ENCODE measurements around the gene PKNOX1. TPM values are rescaled to one million over a fixed set of nuclear protein-coding genes. Genes with fewer than 3 reads are reported as not detected.
"Not testable (repeated sequence)": the region's sequence is repeated elsewhere in the genome, so short reads cannot be mapped to it uniquely, and the experiment has no call there.

The PKNOX1 gene
- total RNA-seq, 1 experiment from 2014 or later: 21.5 TPM

- DNase-seq (ENCODE audit: low spot score); in situ Hi-C loops (cut with HindIII; ENCODE audit: low sequenced_read_pairs): not testable (repeated sequence)
Observed at GRCh38 chr21:43036889-43037288, 62.5 kb downstream of the PKNOX1 start.

- in situ Hi-C loops (cut with HindIII; ENCODE audit: low sequenced_read_pairs); DNase-seq (ENCODE audit: low spot score): not testable (repeated sequence)
Observed at GRCh38 chr21:43037918-43038658, 63.7 kb downstream of the PKNOX1 start.

DNA sequence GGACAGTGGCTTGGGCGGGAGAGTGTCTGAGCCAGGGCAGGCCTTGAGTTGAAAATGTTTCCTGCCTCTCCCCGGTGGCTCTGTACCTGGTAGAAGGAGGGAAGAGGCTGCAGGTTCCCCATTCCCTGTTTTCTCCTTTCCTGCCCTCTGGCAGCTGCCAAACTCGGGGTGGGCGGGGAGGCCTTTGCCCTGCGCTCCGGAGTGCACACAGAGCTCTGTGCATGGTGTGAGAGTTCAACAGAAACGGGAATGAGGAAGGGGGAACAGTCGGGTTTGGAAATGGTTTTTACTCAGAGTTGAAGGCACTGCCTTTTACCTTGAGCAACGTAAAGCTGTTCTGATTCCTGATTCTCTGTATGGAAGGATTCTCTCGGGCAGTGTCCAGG, 64.3 kb downstream of the PKNOX1 start:
- DNase-seq (ENCODE audit: low spot score); in situ Hi-C loops (cut with HindIII; ENCODE audit: low sequenced_read_pairs): not testable (repeated sequence)

GRCh38 chr21:43042169-43042568, 67.8 kb downstream of the PKNOX1 start:
- in situ Hi-C loops (cut with HindIII; ENCODE audit: low sequenced_read_pairs); DNase-seq (ENCODE audit: low spot score): not testable (repeated sequence)

GRCh38 chr21:43043291-43043690, 68.9 kb downstream of the PKNOX1 start:
- in situ Hi-C loops (cut with HindIII; ENCODE audit: low sequenced_read_pairs); DNase-seq (ENCODE audit: low spot score): not testable (repeated sequence)

DNA sequence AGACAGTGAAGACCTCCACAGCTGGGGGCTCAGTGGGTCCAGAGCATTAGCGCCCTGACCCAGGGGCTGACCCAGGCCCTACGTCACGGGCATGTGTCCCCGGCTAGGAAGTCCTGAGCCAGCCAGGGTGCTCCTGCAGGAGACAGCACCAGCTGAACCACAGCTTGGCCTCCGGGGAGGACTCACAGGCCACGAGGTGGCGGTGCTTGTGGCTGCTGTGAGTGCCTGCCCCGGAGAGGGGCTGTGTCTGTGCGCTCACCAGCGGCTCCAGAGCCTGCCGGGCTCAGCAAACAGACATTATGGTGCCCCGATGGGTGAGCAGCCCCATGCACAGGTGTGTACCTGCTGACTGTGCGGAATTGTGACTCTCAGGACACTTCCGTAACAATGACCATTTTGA, 70.2 kb downstream of the PKNOX1 start:
- DNase-seq (ENCODE audit: low spot score); in situ Hi-C loops (cut with HindIII; ENCODE audit: low sequenced_read_pairs): not testable (repeated sequence)

GRCh38 chr21:43045165-43045875, 71.0 kb downstream of the PKNOX1 start:
- in situ Hi-C loops (cut with HindIII; ENCODE audit: low sequenced_read_pairs); DNase-seq (ENCODE audit: low spot score): not testable (repeated sequence)

GRCh38 chr21:43045876-43046821, 71.8 kb downstream of the PKNOX1 start:
- in situ Hi-C loops (cut with HindIII; ENCODE audit: low sequenced_read_pairs); DNase-seq (ENCODE audit: low spot score): not testable (repeated sequence)

DNA sequence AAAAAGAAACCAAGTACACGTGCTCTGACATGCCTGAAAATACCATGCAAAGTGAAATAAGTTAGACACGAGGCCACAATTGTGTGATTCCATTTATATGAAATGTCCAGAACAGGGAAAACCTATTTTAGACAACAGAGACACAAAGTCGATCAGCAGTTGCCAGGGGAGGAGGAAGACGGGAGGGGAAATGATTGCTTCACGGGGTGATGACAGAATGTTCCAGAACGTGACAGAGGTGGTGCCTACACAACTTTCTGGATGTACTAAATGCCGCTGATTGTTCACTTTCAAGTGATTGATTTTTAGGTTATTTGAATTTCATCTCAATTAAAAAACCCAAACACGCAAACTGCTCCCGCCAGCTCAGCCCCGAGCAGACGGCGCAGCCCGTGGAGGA, 78.8 kb downstream of the PKNOX1 start:
- in situ Hi-C loops (cut with HindIII; ENCODE audit: low sequenced_read_pairs); DNase-seq (ENCODE audit: low spot score): not testable (repeated sequence)

DNA sequence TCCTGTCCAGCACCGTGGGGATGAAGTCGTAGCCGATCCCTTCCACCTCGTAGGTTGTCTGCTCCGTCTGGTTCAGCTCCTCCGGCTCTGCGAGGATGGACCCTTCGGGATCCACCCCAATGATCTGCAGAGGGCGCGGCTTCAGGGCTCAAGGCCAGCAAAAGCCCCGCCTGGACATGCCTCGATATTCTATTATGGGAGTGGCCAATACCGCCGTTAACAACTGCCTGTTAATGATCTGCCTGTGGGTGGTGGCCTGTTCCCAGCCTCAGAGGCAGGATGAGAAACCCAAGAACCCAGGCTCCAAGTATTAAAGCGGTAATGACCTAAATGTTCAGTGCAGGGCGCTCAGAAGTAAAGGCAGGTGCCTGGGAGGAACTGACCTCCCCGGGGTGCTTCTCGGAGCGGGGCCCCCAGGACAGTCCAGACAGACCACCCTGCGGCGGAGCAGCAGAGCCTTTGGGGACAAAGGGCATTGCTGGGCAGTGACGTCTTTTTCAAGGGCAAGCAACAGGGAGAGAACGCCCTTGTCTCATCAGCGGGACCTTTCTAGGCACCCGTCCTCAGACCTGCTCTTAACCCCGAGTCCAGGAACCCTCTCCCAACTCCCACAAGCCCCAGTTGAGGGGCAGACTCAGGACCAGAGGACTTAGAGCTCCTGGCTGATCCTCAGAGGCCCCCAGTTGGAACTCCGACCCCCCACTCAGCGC, 88.7 kb downstream of the PKNOX1 start:
- DNase-seq (ENCODE audit: low spot score); in situ Hi-C loops (cut with HindIII; ENCODE audit: low sequenced_read_pairs): not testable (repeated sequence)

- DNase-seq (ENCODE audit: low spot score); in situ Hi-C loops (cut with HindIII; ENCODE audit: low sequenced_read_pairs): not testable (repeated sequence)
Observed at GRCh38 chr21:43064265-43064917, 90.0 kb downstream of the PKNOX1 start.

GRCh38 chr21:43065991-43066390, 91.6 kb downstream of the PKNOX1 start:
- DNase-seq (ENCODE audit: low spot score): peak; percentile 0
- in situ Hi-C loops (cut with HindIII; ENCODE audit: low sequenced_read_pairs): not testable (repeated sequence)

DNA sequence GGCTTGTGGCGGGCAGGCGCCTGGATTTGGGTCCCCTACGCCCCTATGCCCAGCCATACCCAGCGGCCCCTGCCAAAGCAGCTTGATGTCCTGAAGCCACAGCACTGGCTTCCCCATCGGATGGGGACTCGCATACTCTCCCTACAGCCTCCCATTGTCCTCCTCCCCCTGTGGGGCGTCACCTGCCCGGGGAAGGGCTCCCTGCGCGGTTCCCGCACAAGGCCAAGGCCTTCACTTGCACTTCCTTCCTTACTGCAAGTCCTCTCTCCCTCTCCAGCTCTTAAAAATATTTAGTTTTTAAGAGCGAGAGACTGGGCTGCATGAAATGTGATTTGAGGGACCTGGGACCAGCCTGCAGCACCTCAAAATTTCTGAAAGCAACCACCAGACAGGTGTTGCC, 92.3 kb downstream of the PKNOX1 start:
- in situ Hi-C loops (cut with HindIII; ENCODE audit: low sequenced_read_pairs); DNase-seq (ENCODE audit: low spot score): not testable (repeated sequence)

- DNase-seq (ENCODE audit: low spot score); in situ Hi-C loops (cut with HindIII; ENCODE audit: low sequenced_read_pairs): not testable (repeated sequence)
Observed at GRCh38 chr21:43068065-43068464, 93.7 kb downstream of the PKNOX1 start.

- DNase-seq (ENCODE audit: low spot score); in situ Hi-C loops (cut with HindIII; ENCODE audit: low sequenced_read_pairs): not testable (repeated sequence)
Observed at GRCh38 chr21:43069682-43070081, 95.3 kb downstream of the PKNOX1 start.

DNA sequence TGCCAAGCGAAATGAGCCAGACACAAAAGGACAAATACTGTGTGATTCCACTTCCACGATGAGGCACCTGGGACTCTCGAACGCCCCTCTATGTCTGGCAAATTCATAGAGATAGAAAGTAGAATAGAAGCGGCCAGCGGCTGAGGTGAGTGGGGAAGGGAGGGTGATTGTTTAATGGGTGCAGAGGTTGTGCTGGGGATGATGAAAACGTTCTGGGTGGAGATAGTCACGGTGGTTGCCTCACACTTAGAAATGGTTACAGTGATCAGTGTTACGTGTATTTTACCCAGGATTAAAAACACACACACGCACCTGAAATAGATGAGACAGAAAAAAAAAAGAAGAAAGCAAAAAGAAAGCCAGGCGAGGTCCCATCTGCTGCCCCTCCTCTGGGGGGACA, 98.4 kb downstream of the PKNOX1 start:
- DNase-seq (ENCODE audit: low spot score); in situ Hi-C loops (cut with HindIII; ENCODE audit: low sequenced_read_pairs): not testable (repeated sequence)

- in situ Hi-C loops (cut with HindIII; ENCODE audit: low sequenced_read_pairs); DNase-seq (ENCODE audit: low spot score): not testable (repeated sequence)
Observed at GRCh38 chr21:43074401-43075169, 100.2 kb downstream of the PKNOX1 start.

Measured in G401 (cell line).